ENCODE measurements around the gene TAGAP.

Gene TAGAP
- total RNA-seq = 15.9 to 59.5 (median 32.0) reads per million in 17 experiments

DNA sequence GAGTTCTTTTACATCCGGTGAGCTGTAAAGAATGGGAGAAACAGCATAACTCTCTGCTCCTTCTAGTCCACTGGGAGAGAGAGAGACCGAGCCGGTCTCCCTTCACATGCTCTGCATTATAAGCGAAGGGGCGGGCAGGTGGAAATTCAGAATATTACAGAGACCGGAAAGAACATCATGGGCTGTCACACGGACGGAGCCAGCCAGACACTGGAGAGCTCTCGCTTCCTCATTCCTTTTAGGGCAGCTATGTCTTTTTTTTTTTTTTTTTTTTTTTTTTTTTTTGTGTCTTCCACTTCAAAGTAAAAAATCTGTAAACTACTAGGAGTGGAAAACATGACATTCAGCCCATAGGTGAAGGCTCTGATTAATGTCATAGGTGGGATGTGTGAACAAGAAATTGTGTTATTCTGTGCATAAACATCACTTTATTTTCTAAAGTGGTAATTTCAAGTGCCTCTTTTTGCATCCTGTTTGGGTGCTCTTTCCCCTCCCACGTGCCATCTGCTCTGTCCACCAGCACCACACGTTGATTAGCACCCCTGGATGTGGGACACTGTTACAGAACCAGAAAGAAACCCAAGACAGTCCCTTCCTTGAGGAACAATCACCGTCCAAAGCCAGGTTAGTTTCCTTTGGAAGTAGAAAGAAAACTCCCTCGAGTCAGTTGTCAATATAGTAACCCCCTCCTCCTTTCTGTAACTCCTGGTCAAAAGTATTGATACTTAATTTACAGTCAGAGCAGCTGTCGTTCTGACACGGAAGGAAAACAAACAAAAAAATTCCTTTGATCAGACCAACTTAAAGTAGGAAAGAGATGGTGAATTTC, at the start of gene TAGAP:
TSS of gene TAGAP (minus strand) at position 93 of the 829 bp plus-strand sequence. CDS start 845 bp downstream, outside the sequence.
- DNase-seq = peak; percentile 89 to 95 (median 93)

DNA sequence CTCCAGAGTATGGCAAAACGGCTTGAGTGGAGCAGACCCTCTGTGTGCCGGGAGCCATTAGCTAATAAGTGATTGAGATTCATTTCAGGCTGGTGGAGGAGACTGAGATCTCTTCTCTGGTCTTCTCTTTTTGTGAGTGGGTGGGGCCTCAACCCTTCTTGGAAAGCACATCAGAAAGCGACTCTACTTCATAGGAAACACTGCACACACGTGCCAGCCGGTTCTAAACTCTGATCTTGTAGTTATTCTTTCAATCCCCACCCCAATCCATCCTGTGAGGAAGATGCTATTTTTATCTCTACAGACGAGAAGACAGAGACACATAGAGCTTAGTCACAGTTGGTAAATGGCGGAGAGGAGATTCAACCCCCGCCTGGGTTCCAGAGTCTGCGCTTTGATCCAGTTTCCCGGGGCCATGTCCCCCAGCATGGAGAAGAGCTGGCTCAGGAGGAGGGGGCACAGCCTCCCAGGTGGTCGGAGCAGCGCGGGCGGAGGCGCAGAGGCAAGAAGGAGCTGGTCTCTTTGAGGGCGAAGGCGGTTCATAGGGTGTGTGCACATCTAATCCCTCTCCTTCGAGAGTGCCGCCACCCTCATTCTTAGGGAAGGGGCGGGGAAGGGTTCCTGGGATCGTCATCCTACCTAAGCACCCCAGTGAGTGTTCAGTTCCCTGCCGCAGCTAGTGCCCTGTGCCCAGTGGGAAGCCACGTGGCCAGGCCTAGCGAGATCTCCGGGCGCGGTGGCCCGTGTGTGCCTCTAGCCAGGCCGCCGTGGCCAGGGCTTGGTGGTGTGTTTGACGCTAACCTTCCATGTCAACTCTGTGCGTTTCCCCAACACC, 49.0 kb upstream of the TAGAP start:
- DNase-seq = peak in 1 of 4 experiments; percentile 27

GRCh38 chr6:159092631-159093030, 47.8 kb upstream of the TAGAP start:
- DNase-seq = peak; percentile 62 to 88 (median 78)

DNA sequence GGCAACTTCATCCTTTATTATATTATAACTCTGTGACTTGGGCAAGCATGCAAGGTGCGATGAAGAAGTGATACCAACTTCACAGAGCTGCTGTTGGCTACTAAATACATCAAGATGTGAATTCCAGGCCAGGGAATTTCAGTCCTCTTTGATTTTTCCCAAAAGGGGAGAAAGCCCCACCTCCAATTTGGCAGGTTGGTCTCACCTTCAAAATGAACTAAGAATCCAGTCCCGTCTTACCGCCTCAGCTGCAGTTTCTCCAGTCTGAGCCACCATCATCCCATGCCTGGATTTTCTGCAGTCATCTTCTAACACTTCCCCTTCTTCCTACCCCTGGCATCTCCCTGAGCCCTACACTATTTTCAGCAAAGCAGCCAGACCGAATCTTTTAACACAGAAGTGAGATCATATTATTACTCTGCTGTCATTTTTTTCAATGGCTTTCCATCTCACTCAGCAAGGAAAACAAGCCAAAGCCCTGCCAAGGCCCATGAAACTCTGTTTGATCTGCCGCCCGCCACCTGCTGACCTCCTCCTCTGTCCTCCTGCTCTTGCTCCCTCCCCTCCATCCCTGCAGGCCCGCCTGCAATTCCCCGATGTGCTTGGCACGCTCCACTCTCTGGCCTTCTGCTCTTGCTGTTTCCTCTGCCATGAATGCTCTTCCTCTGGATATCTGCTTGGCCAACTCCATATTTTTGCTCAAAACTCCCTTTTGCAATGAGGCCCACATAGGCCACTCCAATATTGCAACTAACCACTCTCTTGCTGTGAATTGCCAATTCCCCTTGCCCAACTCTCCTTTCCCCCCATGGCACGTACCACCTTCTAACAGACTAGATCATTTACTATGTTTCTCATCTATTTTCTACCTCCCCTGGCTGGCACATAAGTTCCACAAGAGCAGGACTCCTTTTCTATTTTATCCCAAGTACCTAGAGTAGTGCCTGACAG, 46.0 kb upstream of the TAGAP start:
- DNase-seq = no peak

- no peak for DNase-seq
Observed at GRCh38 chr6:159089909-159090308, 45.1 kb upstream of the TAGAP start.

- no peak for DNase-seq
Observed at GRCh38 chr6:159089443-159089842, 44.7 kb upstream of the TAGAP start.

DNA sequence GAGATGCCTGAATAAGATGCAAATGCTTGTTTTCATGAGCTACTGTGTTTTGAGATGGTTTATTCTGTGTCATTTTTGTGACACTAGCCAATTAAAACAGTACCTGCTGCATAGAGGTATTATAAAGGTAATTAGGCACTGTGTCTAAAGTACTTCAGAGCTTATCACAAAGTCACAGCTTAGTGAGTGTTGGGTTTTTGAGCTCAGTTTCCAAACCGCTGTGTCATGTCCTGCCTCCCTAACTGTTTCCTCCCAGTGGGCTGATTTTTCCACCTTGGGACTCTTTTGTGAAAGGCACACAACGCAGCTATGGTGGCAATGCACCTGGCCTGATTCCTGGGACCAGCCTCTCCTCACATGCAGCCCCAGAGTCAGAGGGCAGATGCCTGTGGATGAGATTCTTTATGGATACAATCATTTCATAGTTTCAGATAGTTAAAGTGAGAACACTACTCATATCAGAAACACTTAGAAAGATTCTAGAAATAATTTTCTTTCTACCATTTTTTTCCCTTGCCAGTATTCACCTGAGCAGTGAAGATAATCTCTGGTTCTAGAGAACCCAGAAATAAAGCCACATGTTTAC, 41.3 kb upstream of the TAGAP start:
- DNase-seq = no peak

- DNase-seq = no peak
Observed at GRCh38 chr6:159085396-159085895, 40.7 kb upstream of the TAGAP start.

- DNase-seq = peak in 2 of 4 experiments; percentile 69 to 71
Observed at GRCh38 chr6:159084493-159085091, 39.8 kb upstream of the TAGAP start.

GRCh38 chr6:159083146-159083545, 38.4 kb upstream of the TAGAP start:
- DNase-seq = no peak

GRCh38 chr6:159082039-159082815, 37.4 kb upstream of the TAGAP start:
- DNase-seq = no peak

DNA sequence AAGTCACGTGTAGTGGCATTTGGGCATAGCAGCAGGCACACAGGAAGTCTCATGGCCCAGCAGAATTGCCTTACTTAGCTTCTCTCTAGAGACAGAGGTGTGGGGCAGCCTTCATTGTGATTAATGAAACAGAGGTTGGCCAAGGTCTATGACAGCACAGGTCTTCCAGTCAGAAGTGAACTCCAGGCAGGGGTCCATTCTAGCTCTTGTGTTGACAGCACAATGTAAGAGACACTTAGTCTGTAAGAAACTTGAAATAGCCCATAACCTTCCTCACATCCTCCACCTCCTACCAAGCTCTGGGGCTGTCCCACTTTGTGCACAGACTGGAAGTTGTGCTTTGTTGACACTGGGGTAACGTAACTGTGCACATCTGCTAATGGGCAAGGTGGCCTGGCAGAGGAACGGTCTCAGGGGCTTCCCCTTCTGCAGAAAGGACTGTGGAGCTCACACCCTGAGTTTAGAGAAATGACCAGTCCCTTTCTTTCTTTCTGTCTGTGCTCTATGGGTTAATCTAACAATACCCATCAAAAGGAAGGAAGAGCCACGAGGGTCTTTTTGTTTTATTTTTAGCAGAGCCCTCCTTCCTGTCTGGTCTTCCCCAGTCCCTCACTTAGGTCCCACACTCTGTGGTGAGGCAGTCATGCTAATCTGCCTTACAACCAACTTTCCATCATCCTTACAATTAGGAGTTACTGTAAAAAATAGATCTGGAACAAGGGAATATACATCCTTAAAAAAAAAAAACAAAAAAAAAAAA, 35.6 kb upstream of the TAGAP start:
- peak in 2 of 4 experiments; percentile 14 to 21 for DNase-seq

GRCh38 chr6:159079367-159079766, 34.6 kb upstream of the TAGAP start:
- no peak for DNase-seq

DNA sequence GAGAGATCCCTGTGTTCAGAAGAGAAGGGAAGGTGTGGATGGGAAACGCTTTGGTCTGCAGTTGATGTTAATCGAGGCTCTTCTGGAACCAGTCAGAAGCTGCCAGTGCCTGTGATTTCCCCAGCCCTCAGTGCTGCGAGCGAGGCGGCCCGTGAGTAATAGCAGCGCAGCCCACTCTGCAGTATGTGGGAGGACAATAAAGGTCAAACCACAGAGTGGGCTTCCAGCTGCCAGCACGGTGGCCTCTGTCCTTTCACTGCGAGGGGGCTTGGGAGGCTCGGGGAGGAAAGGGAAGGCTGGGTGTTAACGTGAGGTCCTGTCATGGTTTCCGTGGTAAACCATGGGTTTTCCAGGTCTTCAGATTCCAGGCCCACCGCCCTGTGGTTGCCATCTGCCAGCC, 32.3 kb upstream of the TAGAP start:
- DNase-seq = no peak

- peak; percentile 44 to 74 (median 68) for DNase-seq
Observed at GRCh38 chr6:159075506-159076228, 30.9 kb upstream of the TAGAP start.

GRCh38 chr6:159074876-159075275, 30.1 kb upstream of the TAGAP start:
- no peak for DNase-seq

DNA sequence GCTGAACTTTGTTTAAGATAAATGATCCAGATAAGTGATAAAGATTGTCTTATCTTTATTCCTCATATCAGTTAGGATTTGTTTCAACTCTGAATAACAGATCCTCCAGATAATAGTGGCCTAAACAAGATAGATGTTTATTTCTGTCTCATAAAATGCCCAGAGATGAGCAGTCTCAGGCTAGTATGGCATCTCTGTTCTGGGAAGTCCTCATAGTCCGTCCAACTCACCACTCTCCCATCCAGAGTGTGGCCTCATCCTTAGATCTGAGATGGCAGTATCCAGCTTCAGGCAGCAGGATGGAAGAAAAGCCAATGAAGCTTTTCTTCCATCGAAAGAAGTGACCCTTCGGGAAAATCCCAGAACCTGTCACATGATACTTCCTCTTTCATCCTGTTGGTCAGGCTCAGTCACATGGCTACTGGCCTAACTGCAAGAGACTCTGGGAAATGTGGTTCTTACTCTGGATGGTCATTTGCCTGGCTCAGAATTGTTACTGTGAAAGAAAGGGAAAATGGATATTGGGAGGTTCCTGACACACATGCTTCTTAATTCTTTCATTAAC, 29.4 kb upstream of the TAGAP start:
- peak in 3 of 4 experiments; percentile 29 to 45 (median 34) for DNase-seq
